Measurements from ENCODE around the gene PLCL1. TPM values are rescaled to one million over a fixed set of nuclear protein-coding genes. Genes with fewer than 3 reads are reported as not detected.

The PLCL1 gene
- polyA plus RNA-seq, 3 donors = 0.69 to 1.4 (median 0.79) TPM

DNA sequence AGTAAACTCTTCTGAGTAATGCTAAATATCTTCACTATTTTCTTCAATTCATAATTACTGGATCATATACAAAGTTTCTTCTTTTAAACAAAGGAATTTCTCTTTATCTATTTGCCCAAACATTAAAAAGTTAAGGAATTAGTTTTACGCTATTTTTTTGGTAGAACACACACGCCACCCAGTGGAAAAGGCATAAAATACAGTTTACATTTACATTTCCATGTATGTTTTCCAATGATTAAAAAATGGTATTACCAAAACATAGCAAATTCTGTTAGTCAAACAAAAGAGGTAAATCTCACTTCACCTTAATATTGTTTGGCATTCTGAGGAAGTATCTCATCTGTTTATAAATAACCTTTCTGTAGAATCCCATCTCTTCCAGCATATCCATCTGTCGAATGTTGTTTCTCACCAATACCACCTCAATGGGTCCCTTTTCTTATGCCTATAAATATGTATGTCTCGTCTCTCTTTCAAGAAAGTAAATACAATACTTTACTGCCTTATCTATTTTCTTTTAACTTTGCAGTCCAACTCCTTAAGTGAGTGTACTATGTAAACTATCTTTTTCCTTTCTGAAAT is 26.5 kb upstream of the PLCL1 start:
- peak in 2 of 3 donors; percentile 12 to 18 for DNase-seq
- Mint-ChIP-seq H3K27ac (no peak overlapping the region), H3K36me3 (no peaks in the 10 kb centered on the region), H3K27me3 (ENCODE audit: low read depth in 3 of 3) (peaks cover 0 to 2% (median 0%) of the 10 kb centered on the region in 3 donors), H3K9me3 (no peaks in the 10 kb centered on the region), H3K4me1 (peaks cover 6% of the 10 kb centered on the region), H3K4me3 (no peak overlapping the region)
- no peaks in the 10 kb centered on the region for H3K9me3 ChIP-seq (replicated peaks in 1 of 2; ENCODE audit: control insufficient read depth in 1 of 2, insufficient read depth in 1 of 2, low read length in 2 of 2)
- no peaks in the 10 kb centered on the region for H4K20me1 ChIP-seq (ENCODE audit: insufficient read depth, low read length)
- no peaks in the 10 kb centered on the region for H3K4me1 ChIP-seq (ENCODE audit: control insufficient read depth in 1 of 2, insufficient read depth in 2 of 2, low read length in 2 of 2)
- H3K9ac ChIP-seq (ENCODE audit: insufficient read depth, low read length, poor library complexity, severe bottlenecking) = no peak overlapping the region
- no peaks in the 10 kb centered on the region for H3K36me3 ChIP-seq (replicated peaks in 1 of 2; ENCODE audit: control insufficient read depth in 1 of 2, insufficient read depth in 2 of 2, low read length in 2 of 2)
- no peak overlapping the region for H2AFZ ChIP-seq (ENCODE audit: insufficient read depth, low read depth, low read length, poor library complexity, severe bottlenecking)
- TF ChIP-seq, protein P1, sequence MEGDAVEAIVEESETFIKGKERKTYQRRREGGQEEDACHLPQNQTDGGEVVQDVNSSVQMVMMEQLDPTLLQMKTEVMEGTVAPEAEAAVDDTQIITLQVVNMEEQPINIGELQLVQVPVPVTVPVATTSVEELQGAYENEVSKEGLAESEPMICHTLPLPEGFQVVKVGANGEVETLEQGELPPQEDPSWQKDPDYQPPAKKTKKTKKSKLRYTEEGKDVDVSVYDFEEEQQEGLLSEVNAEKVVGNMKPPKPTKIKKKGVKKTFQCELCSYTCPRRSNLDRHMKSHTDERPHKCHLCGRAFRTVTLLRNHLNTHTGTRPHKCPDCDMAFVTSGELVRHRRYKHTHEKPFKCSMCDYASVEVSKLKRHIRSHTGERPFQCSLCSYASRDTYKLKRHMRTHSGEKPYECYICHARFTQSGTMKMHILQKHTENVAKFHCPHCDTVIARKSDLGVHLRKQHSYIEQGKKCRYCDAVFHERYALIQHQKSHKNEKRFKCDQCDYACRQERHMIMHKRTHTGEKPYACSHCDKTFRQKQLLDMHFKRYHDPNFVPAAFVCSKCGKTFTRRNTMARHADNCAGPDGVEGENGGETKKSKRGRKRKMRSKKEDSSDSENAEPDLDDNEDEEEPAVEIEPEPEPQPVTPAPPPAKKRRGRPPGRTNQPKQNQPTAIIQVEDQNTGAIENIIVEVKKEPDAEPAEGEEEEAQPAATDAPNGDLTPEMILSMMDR (IDR thresholded peaks at IDR 0.05) = peak; percentile 84
- no peaks in the 10 kb centered on the region for H3K27me3 ChIP-seq (ENCODE audit: control insufficient read depth in 2 of 2, insufficient read depth in 2 of 2, low read length in 2 of 2)
- H3K27ac ChIP-seq (ENCODE audit: low read depth in 1 of 2, low read length in 2 of 2) = no peak overlapping the region
- no peaks in the 10 kb centered on the region for H3K79me2 ChIP-seq (ENCODE audit: insufficient read depth, low read length)
- no CpG with 5 or more reads among the region's 4 CpGs for WGBS (ENCODE audit: insufficient coverage)
- no peak overlapping the region for H3K4me2 ChIP-seq (replicated peaks; ENCODE audit: extremely low read depth, low read length, poor library complexity, severe bottlenecking)
- intact Hi-C loops (cut with micrococcal nuclease) = no loop called here
- no peak overlapping the region for H3K4me3 ChIP-seq (replicated peaks in 1 of 3; ENCODE audit: low read depth in 2 of 3, low read length in 3 of 3)

DNA sequence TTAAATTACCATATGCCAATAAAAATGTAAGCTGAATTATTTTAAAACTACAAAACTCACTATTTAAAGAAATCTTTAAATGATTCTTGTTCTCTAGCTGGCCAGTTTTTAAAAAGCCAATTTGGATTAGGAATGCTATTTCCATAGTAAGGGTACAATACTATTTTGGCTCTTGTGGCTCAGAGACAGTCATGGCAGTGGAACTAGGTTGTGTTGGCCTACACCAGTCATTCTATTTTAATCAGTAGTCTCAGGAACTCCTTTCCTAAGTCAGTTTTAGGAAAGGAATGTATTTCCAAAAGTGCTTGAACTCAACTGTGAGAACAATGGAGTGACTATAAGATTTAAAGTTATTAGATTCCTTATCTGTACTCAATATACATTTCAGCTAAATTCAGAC is 25.1 kb upstream of the PLCL1 start:
- H3K27me3 Mint-ChIP-seq (ENCODE audit: low read depth in 3 of 3) = peaks cover 0 to 2% (median 0%) of the 10 kb centered on the region in 3 donors
- no peak overlapping the region for H3K4me3 Mint-ChIP-seq
- no peak for DNase-seq
- no peak overlapping the region for H3K9ac ChIP-seq (ENCODE audit: insufficient read depth, low read length, poor library complexity, severe bottlenecking)
- H2AFZ ChIP-seq (ENCODE audit: insufficient read depth, low read depth, low read length, poor library complexity, severe bottlenecking) = no peak overlapping the region
- H3K79me2 ChIP-seq (ENCODE audit: insufficient read depth, low read length) = no peaks in the 10 kb centered on the region
- H3K27me3 ChIP-seq (ENCODE audit: control insufficient read depth in 2 of 2, insufficient read depth in 2 of 2, low read length in 2 of 2) = no peaks in the 10 kb centered on the region
- H3K4me3 ChIP-seq (replicated peaks in 1 of 3; ENCODE audit: low read depth in 2 of 3, low read length in 3 of 3) = no peak overlapping the region
- no peak overlapping the region for H3K4me2 ChIP-seq (replicated peaks; ENCODE audit: extremely low read depth, low read length, poor library complexity, severe bottlenecking)
- H4K20me1 ChIP-seq (ENCODE audit: insufficient read depth, low read length) = no peaks in the 10 kb centered on the region
- no peaks in the 10 kb centered on the region for H3K36me3 ChIP-seq (replicated peaks in 1 of 2; ENCODE audit: control insufficient read depth in 1 of 2, insufficient read depth in 2 of 2, low read length in 2 of 2)
- no peak overlapping the region for H3K27ac Mint-ChIP-seq
- peaks cover 6% of the 10 kb centered on the region for H3K4me1 Mint-ChIP-seq
- no peaks in the 10 kb centered on the region for H3K4me1 ChIP-seq (ENCODE audit: control insufficient read depth in 1 of 2, insufficient read depth in 2 of 2, low read length in 2 of 2)
- TF ChIP-seq, protein P1 (IDR thresholded peaks at IDR 0.05) = no peak
- intact Hi-C loops (cut with micrococcal nuclease) = no loop called here
- no peaks in the 10 kb centered on the region for H3K9me3 ChIP-seq (replicated peaks in 1 of 2; ENCODE audit: control insufficient read depth in 1 of 2, insufficient read depth in 1 of 2, low read length in 2 of 2)
- H3K9me3 Mint-ChIP-seq = no peaks in the 10 kb centered on the region
- no peaks in the 10 kb centered on the region for H3K36me3 Mint-ChIP-seq
- H3K27ac ChIP-seq (ENCODE audit: low read depth in 1 of 2, low read length in 2 of 2) = no peak overlapping the region

All from CD14-positive monocyte (primary cell).